Uterus (tissue), 2 donors: ENCODE data around the gene PPP2R2C.

Source experiments
- POLR2A ChIP-seq, 2 donors: fragments of 450-650 bp; IDR thresholded peaks; one replicate each; pipeline ENCODE4 v1.6.1; 2016; ENCODE audit warnings: antibody characterized with exemption in 2 of 2, mild to moderate bottlenecking in 1 of 2, moderate library complexity in 1 of 2
- TF ChIP-seq, protein P1 (sequence below), 4 experiments: fragments of 200-600 bp in 2 of 4; fragments of 450-650 bp in 2 of 4; sonication (generic) in 2 of 4; IDR thresholded peaks; one replicate each; pipeline ENCODE4 v1.5.1; 2016 to 2019; ENCODE audit warnings: antibody characterized with exemption in 4 of 4, mild to moderate bottlenecking in 2 of 4, moderate library complexity in 1 of 4

DNA sequence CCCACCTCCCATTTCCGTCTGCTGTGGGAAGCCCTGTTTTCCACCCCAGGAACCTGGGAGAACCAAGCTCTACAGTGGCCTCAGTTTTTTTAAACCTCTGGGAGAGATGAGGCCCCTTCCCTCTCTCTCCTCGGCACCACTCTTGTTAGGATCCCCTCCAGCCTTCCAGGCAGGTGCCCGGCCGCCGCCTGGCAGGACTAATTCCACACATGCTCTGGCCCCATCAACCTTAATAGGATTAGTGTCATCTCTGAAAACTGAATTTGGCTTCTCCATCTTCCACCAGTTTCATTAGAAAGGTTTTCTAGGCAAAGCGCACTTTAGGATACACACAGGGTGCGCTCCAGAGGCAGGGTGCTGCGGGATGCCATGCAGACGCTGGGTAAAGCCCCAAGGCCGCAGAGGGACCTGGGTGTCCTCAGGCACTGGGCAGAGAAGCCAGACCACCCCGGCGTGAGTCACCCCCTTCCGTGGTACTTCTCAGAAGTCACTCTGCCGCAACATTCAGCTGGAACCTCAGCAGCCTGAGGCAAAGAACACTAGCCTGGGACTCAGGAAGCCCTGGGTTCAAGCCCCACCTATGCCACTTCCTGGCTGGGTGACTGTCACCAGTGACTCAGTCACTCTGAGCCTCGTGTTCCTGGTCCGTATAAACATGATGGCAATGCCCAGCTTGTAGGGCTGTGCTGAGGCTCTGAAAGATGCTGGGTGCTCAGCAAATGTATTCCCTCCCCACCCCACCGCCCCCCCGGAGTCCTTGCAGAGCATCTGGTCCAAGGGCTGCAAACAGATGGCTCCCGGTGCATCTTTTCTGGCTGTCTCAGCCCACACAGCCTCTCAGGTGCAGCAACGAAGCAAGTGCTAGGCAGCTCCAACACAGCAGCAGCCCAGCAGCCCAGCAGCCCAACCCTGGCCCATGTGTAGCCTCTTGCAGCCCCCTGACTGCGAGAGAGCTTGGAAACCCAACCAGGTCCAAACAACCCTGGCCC lies 29.1 kb downstream of the PPP2R2C start:
- TF ChIP-seq, protein P1, sequence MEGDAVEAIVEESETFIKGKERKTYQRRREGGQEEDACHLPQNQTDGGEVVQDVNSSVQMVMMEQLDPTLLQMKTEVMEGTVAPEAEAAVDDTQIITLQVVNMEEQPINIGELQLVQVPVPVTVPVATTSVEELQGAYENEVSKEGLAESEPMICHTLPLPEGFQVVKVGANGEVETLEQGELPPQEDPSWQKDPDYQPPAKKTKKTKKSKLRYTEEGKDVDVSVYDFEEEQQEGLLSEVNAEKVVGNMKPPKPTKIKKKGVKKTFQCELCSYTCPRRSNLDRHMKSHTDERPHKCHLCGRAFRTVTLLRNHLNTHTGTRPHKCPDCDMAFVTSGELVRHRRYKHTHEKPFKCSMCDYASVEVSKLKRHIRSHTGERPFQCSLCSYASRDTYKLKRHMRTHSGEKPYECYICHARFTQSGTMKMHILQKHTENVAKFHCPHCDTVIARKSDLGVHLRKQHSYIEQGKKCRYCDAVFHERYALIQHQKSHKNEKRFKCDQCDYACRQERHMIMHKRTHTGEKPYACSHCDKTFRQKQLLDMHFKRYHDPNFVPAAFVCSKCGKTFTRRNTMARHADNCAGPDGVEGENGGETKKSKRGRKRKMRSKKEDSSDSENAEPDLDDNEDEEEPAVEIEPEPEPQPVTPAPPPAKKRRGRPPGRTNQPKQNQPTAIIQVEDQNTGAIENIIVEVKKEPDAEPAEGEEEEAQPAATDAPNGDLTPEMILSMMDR (IDR thresholded peaks at IDR 0.05): no peak
- no peak for TF ChIP-seq POLR2A (IDR thresholded peaks at IDR 0.05)
